RWPE2 (cell line): Measurements from ENCODE around the gene SMIM34.

Source experiments
- ATAC-seq: fragments of 200-7000 bp; cut with Tn5 transposase; 3 replicates; pipeline ENCODE4 v1.9.1; 2021; ENCODE audit warnings: low read depth
- DNase-seq: peaks from one replicate; pipeline ENCODE4 v3.0.0-alpha.2; 2020; ENCODE audit warnings: low spot score
- H3K27ac ChIP-seq: fragments of 450-650 bp; 2 replicates; pipeline ENCODE4 v1.5.1; 2017; ENCODE audit warnings: mild to moderate bottlenecking; ENCODE audit not compliant: poor library complexity, severe bottlenecking
- H3K27me3 ChIP-seq: fragments of 250-450 bp; sonication (Bioruptor Pico); 2 replicates; pipeline ENCODE4 v1.5.1; 2021; ENCODE audit warnings: mild to moderate bottlenecking, moderate library complexity; ENCODE audit not compliant: insufficient read depth, poor library complexity, severe bottlenecking
- H3K36me3 ChIP-seq: fragments of 250-450 bp; sonication (Bioruptor Pico); 2 replicates; pipeline ENCODE4 v1.5.1; 2020; ENCODE audit warnings: low read depth, mild to moderate bottlenecking, moderate library complexity
- H3K4me1 ChIP-seq: fragments of 250-450 bp; sonication (Bioruptor Pico); 2 replicates; pipeline ENCODE4 v1.5.1; 2021; ENCODE audit warnings: mild to moderate bottlenecking, moderate library complexity; ENCODE audit not compliant: insufficient read depth, poor library complexity, severe bottlenecking
- H3K4me3 ChIP-seq: fragments of 250-450 bp; sonication (Bioruptor Pico); 2 replicates; pipeline ENCODE4 v1.5.1; 2021; ENCODE audit warnings: mild to moderate bottlenecking, moderate library complexity; ENCODE audit not compliant: severe bottlenecking
- H3K9me3 ChIP-seq: fragments of 250-450 bp; sonication (Bioruptor Pico); 2 replicates; pipeline ENCODE4 v1.5.1; 2021; ENCODE audit warnings: mild to moderate bottlenecking, moderate library complexity; ENCODE audit not compliant: severe bottlenecking
- CTCF ChIP-seq: fragments of 450-650 bp; IDR thresholded peaks from one replicate; pipeline ENCODE4 v1.5.1; 2017; ENCODE audit warnings: mild to moderate bottlenecking, moderate library complexity; ENCODE audit not compliant: poor library complexity, severe bottlenecking

Gene SMIM34

DNA sequence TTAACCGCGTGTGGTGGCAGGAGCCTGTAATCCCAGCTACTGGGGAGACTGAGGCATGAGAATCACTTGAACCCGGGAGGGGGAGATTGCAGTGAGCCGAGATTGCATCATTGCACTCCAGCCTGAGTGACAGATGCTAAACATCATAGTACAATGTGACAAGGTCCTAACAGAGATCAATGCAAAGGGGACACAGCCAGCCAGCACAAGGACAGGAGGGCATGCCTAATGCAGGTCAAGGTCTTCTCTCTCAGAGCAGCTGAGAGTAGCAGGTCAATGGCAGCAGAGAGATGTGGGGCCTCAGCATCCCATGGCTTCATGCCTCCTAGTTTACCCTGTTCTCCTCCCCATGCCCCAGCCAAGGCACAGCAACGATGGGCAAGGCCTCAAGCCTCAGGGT, 51.4 kb downstream of the SMIM34 start:
- no peaks in the 10 kb centered on the region for H3K36me3 ChIP-seq
- H3K27ac ChIP-seq, result no peak overlapping the region
- DNase-seq, result no peak
- no peaks in the 10 kb centered on the region for H3K27me3 ChIP-seq
- TF ChIP-seq CTCF, result no peak
- H3K4me1 ChIP-seq, result no peaks in the 10 kb centered on the region
- ATAC-seq, result no peak
- no peaks in the 10 kb centered on the region for H3K9me3 ChIP-seq
- no peak overlapping the region for H3K4me3 ChIP-seq

DNA sequence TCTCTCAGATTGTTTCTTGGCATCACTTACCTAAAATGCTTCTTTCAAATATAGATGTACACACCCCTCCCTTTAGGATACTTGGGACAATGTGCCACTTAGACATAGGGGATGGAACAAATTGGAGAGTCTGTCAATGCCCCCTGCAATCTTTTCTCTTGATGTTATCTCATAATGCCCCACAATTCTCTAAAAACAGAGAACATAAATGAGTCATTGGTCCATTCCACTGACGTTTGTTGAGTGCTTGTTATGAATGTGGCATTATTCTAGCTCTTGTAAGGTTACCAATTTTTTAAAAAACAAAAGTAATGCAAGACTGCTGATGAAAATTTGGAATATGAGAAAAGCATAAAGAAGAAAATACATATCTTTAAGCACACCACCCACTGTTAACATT, 54.0 kb downstream of the SMIM34 start:
- H3K27ac ChIP-seq, result no peak overlapping the region
- no peak for DNase-seq
- H3K4me3 ChIP-seq, result no peak overlapping the region
- no peak for ATAC-seq
- H3K27me3 ChIP-seq, result no peaks in the 10 kb centered on the region
- TF ChIP-seq CTCF, result no peak
- no peaks in the 10 kb centered on the region for H3K9me3 ChIP-seq
- H3K36me3 ChIP-seq, result no peaks in the 10 kb centered on the region
- peaks cover 3% of the 10 kb centered on the region for H3K4me1 ChIP-seq
